HG02970 (cell line): ENCODE results near the gene HOXA1.

Source experiments
- ATAC-seq: cut with Tn5 transposase; IDR thresholded peaks from one replicate; pipeline ENCODE4 v1.9.1; 2021; ENCODE audit warnings: mild to moderate bottlenecking, moderate library complexity, moderate number of reproducible peaks; ENCODE audit not compliant: unreplicated experiment, low FRiP score

The HOXA1 gene

GRCh38 chr7:27106901-27107240 lies 11.1 kb upstream of the HOXA1 start:
- no peak for ATAC-seq

GRCh38 chr7:27106181-27106900 lies 10.5 kb upstream of the HOXA1 start:
- no peak for ATAC-seq

GRCh38 chr7:27105301-27106031 lies 9.7 kb upstream of the HOXA1 start:
- no peak for ATAC-seq

- ATAC-seq: no peak
These were observed 8.7 kb upstream of the HOXA1 start for GRCh38 chr7:27104341-27105058.

- ATAC-seq: no peak
These were observed 7.9 kb upstream of the HOXA1 start for GRCh38 chr7:27103489-27104226.

GRCh38 chr7:27102581-27103442 lies 7.0 kb upstream of the HOXA1 start, which contains the start of gene HOXA2:
Gene HOXA2, minus strand, starts transcription at chr7:27102683. Its CDS starts 183 bp downstream, at chr7:27102500.
- ATAC-seq: no peak

GRCh38 chr7:27101957-27102580 lies 6.3 kb upstream of the HOXA1 start:
- no peak for ATAC-seq

- ATAC-seq: no peak
These were observed 5.6 kb upstream of the HOXA1 start for GRCh38 chr7:27101171-27101956.

- no peak for ATAC-seq
These were observed 4.9 kb upstream of the HOXA1 start for GRCh38 chr7:27100694-27101170.

- no peak for ATAC-seq
These were observed 3.9 kb upstream of the HOXA1 start for GRCh38 chr7:27099453-27100370.

GRCh38 chr7:27098578-27099451 lies 3.0 kb upstream of the HOXA1 start:
- ATAC-seq: no peak

- ATAC-seq: no peak
These were observed 2.1 kb upstream of the HOXA1 start for GRCh38 chr7:27097686-27098577.

GRCh38 chr7:27096768-27097514 lies 1.1 kb upstream of the HOXA1 start:
- no peak for ATAC-seq

GRCh38 chr7:27095050-27095896 lies 527 bp downstream of the HOXA1 start:
- ATAC-seq: peak; percentile 3
